ENCODE data around the gene TBC1D14.
"Not testable (repeated sequence)": the region's sequence is repeated elsewhere in the genome, so short reads cannot be mapped to it uniquely, and the experiment has no call there.

The TBC1D14 gene

DNA sequence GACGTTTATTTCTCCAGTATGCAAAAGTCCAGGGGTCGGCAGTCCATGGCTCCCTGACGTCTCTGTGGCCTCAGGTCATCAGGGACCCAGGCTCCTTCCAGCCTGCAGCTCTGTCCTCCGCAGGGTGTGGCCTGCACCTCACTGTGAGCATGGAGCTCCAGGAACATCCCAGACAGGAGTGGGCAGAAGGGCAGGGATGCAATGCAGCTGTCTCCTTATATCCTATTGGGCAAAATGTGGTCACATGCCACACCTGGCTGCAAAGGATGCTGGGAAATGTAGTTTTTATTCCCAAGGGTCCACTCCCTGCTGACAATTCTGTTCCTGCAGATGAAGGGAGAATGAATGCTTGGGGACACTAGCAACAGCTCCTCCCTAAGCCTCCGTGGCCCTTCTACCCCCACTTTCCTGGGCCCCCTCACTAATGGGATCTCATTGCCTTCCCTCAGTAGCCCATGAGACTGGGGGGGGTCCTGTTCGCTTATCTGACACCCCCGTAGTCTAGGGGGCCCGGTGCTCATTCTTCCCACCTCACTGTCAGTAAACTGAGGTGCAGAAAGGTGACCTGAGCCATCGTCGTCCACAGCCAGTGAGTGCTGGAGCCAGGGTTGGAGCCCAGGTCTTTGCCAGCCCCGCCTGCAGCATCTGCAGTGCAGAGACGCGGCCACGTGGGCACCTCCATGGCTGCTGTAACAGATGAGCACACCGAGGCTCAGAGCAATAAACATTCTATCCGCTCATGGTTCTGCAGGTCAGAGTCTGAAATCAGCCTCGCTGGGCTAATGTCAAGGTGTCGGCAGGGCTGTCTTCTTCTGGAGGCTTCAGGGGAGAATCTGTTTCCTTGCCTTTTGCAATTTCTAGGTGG, 164.1 kb downstream of the TBC1D14 start:
- H3K9ac ChIP-seq (ENCODE audit: low read length): no peak overlapping the region
- no peaks in the 10 kb centered on the region for H3K36me3 ChIP-seq (ENCODE audit: control insufficient read depth, insufficient read depth, low read length)
- no peaks in the 10 kb centered on the region for H3K4me1 ChIP-seq (ENCODE audit: control insufficient read depth, insufficient read depth, low read length)
- no peaks in the 10 kb centered on the region for H3K27me3 ChIP-seq (ENCODE audit: control insufficient read depth, insufficient read depth, low read length)
- no peak overlapping the region for H3K27ac ChIP-seq (ENCODE audit: low read depth, low read length)
- no peak overlapping the region for H3K4me3 ChIP-seq (ENCODE audit: low read length)

DNA sequence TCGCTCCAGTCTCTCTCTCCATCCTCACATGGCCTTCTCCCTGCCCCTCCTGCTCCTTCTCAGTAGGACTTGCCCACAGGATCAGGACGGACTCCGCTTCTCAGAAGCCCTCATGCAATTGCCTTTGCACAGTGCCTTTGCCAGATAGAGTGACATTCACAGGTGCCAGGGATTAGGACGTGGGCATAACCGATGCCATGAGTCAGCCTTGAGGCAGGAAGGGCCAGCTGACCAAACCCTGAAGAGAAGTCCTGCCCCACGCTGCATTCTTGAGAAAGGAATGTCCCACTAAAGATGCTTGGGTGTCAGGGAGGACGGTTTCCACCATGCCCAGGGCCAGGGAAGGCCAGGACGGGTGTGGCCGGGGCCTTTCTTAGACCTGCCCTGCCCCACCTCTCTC, 164.8 kb downstream of the TBC1D14 start:
- no peaks in the 10 kb centered on the region for H3K27me3 ChIP-seq (ENCODE audit: control insufficient read depth, insufficient read depth, low read length)
- H3K9ac ChIP-seq (ENCODE audit: low read length): no peak overlapping the region
- no peak overlapping the region for H3K27ac ChIP-seq (ENCODE audit: low read depth, low read length)
- H3K36me3 ChIP-seq (ENCODE audit: control insufficient read depth, insufficient read depth, low read length): no peaks in the 10 kb centered on the region
- H3K4me1 ChIP-seq (ENCODE audit: control insufficient read depth, insufficient read depth, low read length): no peaks in the 10 kb centered on the region
- no peak overlapping the region for H3K4me3 ChIP-seq (ENCODE audit: low read length)

DNA sequence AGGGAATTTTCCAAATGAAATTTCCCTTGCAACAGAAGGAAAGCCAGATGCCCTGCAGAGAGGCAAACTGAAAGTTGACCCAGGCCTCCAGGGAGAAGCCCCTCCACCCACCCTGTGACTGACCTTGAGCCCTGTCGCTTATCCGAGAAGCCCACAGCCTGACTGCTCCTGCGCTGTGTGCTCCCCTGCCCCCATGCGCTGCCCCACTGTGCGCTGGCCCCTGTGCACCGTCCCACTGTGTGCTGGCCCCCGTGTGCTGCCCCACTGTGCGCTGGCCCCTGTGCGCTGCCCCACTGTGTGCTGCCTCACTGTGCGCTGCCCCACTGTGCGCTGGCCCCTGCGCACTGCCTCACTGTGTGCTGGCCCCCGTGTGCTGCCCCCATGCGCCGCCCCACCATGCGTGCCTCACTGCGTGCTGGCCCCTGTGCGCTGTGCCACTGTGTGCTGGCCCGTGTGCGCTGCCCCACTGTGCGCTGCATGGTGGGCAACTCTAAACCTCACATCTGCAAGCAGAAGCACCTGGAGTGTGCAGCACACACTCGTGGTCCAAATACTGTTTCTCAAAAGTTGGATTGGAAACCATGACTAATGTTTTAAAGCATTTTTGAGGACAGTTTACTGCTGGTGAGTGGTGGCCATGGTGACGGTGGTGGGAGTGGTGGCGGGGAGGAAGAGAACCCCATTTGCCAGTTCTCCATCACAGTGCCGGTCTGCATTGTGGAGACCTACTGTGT, 166.5 kb downstream of the TBC1D14 start:
- no peak overlapping the region for H3K27ac ChIP-seq (ENCODE audit: low read depth, low read length)
- H3K4me1 ChIP-seq (ENCODE audit: control insufficient read depth, insufficient read depth, low read length): no peaks in the 10 kb centered on the region
- H3K27me3 ChIP-seq (ENCODE audit: control insufficient read depth, insufficient read depth, low read length): no peaks in the 10 kb centered on the region
- no peak overlapping the region for H3K9ac ChIP-seq (ENCODE audit: low read length)
- H3K36me3 ChIP-seq (ENCODE audit: control insufficient read depth, insufficient read depth, low read length): no peaks in the 10 kb centered on the region
- H3K4me3 ChIP-seq (ENCODE audit: low read length): no peak overlapping the region

- no peak overlapping the region for H3K4me3 ChIP-seq (ENCODE audit: low read length)
- no peak overlapping the region for H3K9ac ChIP-seq (ENCODE audit: low read length)
- no peak overlapping the region for H3K27ac ChIP-seq (ENCODE audit: low read depth, low read length)
- H3K36me3 ChIP-seq (ENCODE audit: control insufficient read depth, insufficient read depth, low read length): no peaks in the 10 kb centered on the region
- no peaks in the 10 kb centered on the region for H3K27me3 ChIP-seq (ENCODE audit: control insufficient read depth, insufficient read depth, low read length)
- no peaks in the 10 kb centered on the region for H3K4me1 ChIP-seq (ENCODE audit: control insufficient read depth, insufficient read depth, low read length)
Observed at GRCh38 chr4:7076696-7077082, 167.1 kb downstream of the TBC1D14 start.

- Histone ChIP-seq H3K27ac (ENCODE audit: low read depth, low read length) (no peak overlapping the region), H3K27me3 (ENCODE audit: control insufficient read depth, insufficient read depth, low read length) (no peaks in the 10 kb centered on the region)
Observed at GRCh38 chr4:7077371-7077770, 167.7 kb downstream of the TBC1D14 start.

GRCh38 chr4:7078025-7078424, 168.4 kb downstream of the TBC1D14 start:
- H3K9ac ChIP-seq (ENCODE audit: low read length): no peak overlapping the region
- no peaks in the 10 kb centered on the region for H3K4me1 ChIP-seq (ENCODE audit: control insufficient read depth, insufficient read depth, low read length)
- H3K4me3 ChIP-seq (ENCODE audit: low read length): no peak overlapping the region
- H3K36me3 ChIP-seq (ENCODE audit: control insufficient read depth, insufficient read depth, low read length): no peaks in the 10 kb centered on the region
- no peak overlapping the region for H3K27ac ChIP-seq (ENCODE audit: low read depth, low read length)
- no peaks in the 10 kb centered on the region for H3K27me3 ChIP-seq (ENCODE audit: control insufficient read depth, insufficient read depth, low read length)

More at GRCh38 chr4:7077371-7077770, 167.7 kb downstream of the TBC1D14 start:
- H3K4me1 ChIP-seq (ENCODE audit: control insufficient read depth, insufficient read depth, low read length): no peaks in the 10 kb centered on the region
- H3K4me3 ChIP-seq (ENCODE audit: low read length): no peak overlapping the region
- H3K36me3 ChIP-seq (ENCODE audit: control insufficient read depth, insufficient read depth, low read length): no peaks in the 10 kb centered on the region
- H3K9ac ChIP-seq (ENCODE audit: low read length): no peak overlapping the region

GRCh38 chr4:7079483-7079882, 169.9 kb downstream of the TBC1D14 start:
- not testable (repeated sequence) for H3K9ac ChIP-seq (ENCODE audit: low read length); H3K36me3 ChIP-seq (ENCODE audit: control insufficient read depth, insufficient read depth, low read length)

DNA sequence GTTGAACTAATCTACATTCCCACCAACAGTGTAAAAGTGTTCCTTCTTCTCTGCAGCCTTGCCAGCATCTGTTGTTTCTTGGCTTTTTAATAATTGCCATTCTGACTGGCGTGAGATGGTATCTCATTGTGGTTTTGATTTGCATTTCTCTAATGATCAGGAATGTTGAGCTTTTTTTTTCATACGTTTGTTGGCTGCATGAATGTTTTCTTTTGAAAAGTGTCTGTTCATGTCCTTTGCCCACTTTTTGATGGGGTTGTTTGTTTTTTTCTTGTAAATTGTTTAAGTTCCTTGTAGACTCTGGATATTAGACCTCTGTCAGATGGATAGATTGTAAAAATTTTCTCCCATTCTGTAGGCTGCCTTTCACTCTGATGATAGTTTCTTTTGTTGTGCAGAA, 170.3 kb downstream of the TBC1D14 start:
- H3K27me3 ChIP-seq (ENCODE audit: control insufficient read depth, insufficient read depth, low read length); H3K4me1 ChIP-seq (ENCODE audit: control insufficient read depth, insufficient read depth, low read length); H3K9ac ChIP-seq (ENCODE audit: low read length); H3K36me3 ChIP-seq (ENCODE audit: control insufficient read depth, insufficient read depth, low read length); H3K27ac ChIP-seq (ENCODE audit: low read depth, low read length); H3K4me3 ChIP-seq (ENCODE audit: low read length): not testable (repeated sequence)

More at GRCh38 chr4:7079483-7079882, 169.9 kb downstream of the TBC1D14 start:
- H3K4me3 ChIP-seq (ENCODE audit: low read length); H3K27me3 ChIP-seq (ENCODE audit: control insufficient read depth, insufficient read depth, low read length); H3K27ac ChIP-seq (ENCODE audit: low read depth, low read length); H3K4me1 ChIP-seq (ENCODE audit: control insufficient read depth, insufficient read depth, low read length): not testable (repeated sequence)

Data from rectal smooth muscle tissue (tissue), 1 donor.